K562 (cell line): ENCODE data around the gene MRPL41. TPM values are rescaled to one million over a fixed set of nuclear protein-coding genes. Genes with fewer than 3 reads are reported as not detected.

Experiments
- ATAC-seq: fragments of 200-7000 bp; cut with Tn5 transposase; 3 replicates; pipeline ENCODE4 v1.9.1; 2020; ENCODE audit warnings: moderate library complexity
- BruUV-seq: library from RNA; stranded (reverse); fragments of 400-500 nt; replicated peaks from 2 replicates; lab custom pipeline; 2021; lab: Mats Ljungman, UMichigan
- CTCF ChIA-PET: fragments of 300-600 bp; formaldehyde crosslinking; extraction: SDS; loops from one replicate; lab custom pipeline; 2021; ENCODE audit warnings: low intra/inter-chr PET ratio; lab: Yijun Ruan, JAX
- POLR2A ChIA-PET: fragments of 300-600, 350-650 bp; sonication (Branson Sonifier 250); formaldehyde crosslinking; extraction: SDS; loops from one replicate; lab custom pipeline; 2021; ENCODE audit warnings: antibody characterized with exemption, inconsistent platforms; lab: Yijun Ruan, JAX
- DNase-seq, 4 experiments: peaks; one replicate each; pipeline versions ENCODE4 v3.0.0 to v3.0.0-alpha.2; 2011 to 2018; ENCODE audit warnings: low spot score in 3 of 4, mixed read lengths in 3 of 4; ENCODE audit errors: extremely low read depth in 1 of 4
- FAIRE-seq: peaks from 2 replicates; lab custom pipeline; 2011; peaks lifted over from hg19 to GRCh38; lab: Jason Lieb, UNC
- H2AFZ ChIP-seq: 2 replicates; pipeline ENCODE4 v1.6.0; 2011; ENCODE audit warnings: low read depth, low read length, control low read depth, inconsistent platforms
- H3K27ac ChIP-seq: fragments of 200-600 bp; 3 replicates; pipeline ENCODE4 v1.8.0; 2011; ENCODE audit warnings: low read depth, mild to moderate bottlenecking, control low read depth, inconsistent platforms, low read length, moderate library complexity, mixed read lengths; ENCODE audit errors: extremely low read depth
- H3K27me3 ChIP-seq, 2 experiments: fragments of 300-600 bp in 1 of 2; 2 replicates in 1 of 2; 3 replicates in 1 of 2; pipeline versions ENCODE4 v1.6.0 to v1.8.0; 2011; ENCODE audit warnings: inconsistent platforms in 2 of 2, low read length in 2 of 2, mild to moderate bottlenecking in 1 of 2, mixed read lengths in 1 of 2, moderate library complexity in 1 of 2; ENCODE audit not compliant: control insufficient read depth in 2 of 2, insufficient read depth in 2 of 2
- H3K36me3 ChIP-seq: fragments of 300-600 bp; 3 replicates; pipeline ENCODE4 v1.8.0; 2011; ENCODE audit warnings: mild to moderate bottlenecking, low read length, inconsistent platforms; ENCODE audit not compliant: control insufficient read depth, insufficient read depth
- H3K4me1 ChIP-seq, 2 experiments: fragments of 200-600 bp in 1 of 2; replicated peaks in 1 of 2; 2 replicates in 1 of 2; 3 replicates in 1 of 2; pipeline versions ENCODE4 v1.5.1 to v1.8.0; 2011; ENCODE audit warnings: inconsistent platforms in 2 of 2, low read length in 2 of 2, mild to moderate bottlenecking in 1 of 2, mixed read lengths in 1 of 2, moderate library complexity in 1 of 2; ENCODE audit not compliant: control insufficient read depth in 2 of 2, insufficient read depth in 2 of 2
- H3K4me2 ChIP-seq: 2 replicates; pipeline ENCODE4 v1.6.1; 2011; ENCODE audit warnings: low read length, control low read depth, inconsistent platforms, mixed read lengths; ENCODE audit not compliant: insufficient read depth
- H3K4me3 ChIP-seq: fragments of 200-600 bp; sonication (generic), shearing (Covaris generic); 2 replicates; pipeline ENCODE4 v1.5.1; 2016; ENCODE audit warnings: control low read depth, inconsistent platforms
- H3K79me2 ChIP-seq: fragments of 200-600 bp; 3 replicates; pipeline ENCODE4 v1.8.0; 2011; ENCODE audit warnings: low read length, inconsistent platforms; ENCODE audit not compliant: control insufficient read depth, insufficient read depth
- H3K9ac ChIP-seq, 2 experiments: 2 replicates each; pipeline versions ENCODE4 v1.6.0 to v1.6.1; 2011; ENCODE audit warnings: low read depth in 2 of 2, low read length in 2 of 2, control low read depth in 1 of 2, inconsistent platforms in 1 of 2, mild to moderate bottlenecking in 1 of 2, mixed read lengths in 1 of 2; ENCODE audit not compliant: insufficient read depth in 1 of 2
- H3K9me1 ChIP-seq: one replicate; pipeline ENCODE4 v1.6.0; 2011; ENCODE audit warnings: inconsistent platforms, mild to moderate bottlenecking, low read length, moderate library complexity; ENCODE audit not compliant: control insufficient read depth, insufficient read depth
- H3K9me3 ChIP-seq: replicated peaks from 2 replicates; pipeline ENCODE4 v1.5.1; 2011; ENCODE audit warnings: low read depth, low read length, inconsistent platforms; ENCODE audit not compliant: control insufficient read depth, insufficient read depth
- H4K20me1 ChIP-seq: replicated peaks from 2 replicates; pipeline ENCODE4 v1.6.1; 2011; ENCODE audit warnings: low read length, inconsistent platforms, mixed read lengths; ENCODE audit not compliant: control insufficient read depth, insufficient read depth
- ADNP ChIP-seq: fragments of 200-800 bp; sonication (Bioruptor generic); IDR thresholded peaks from 2 replicates; pipeline ENCODE4 v1.6.1; 2016; ENCODE audit warnings: missing genetic modification characterization, missing compliant biosample characterization
- ARHGAP35 ChIP-seq: fragments of 450-650 bp; IDR thresholded peaks from 2 replicates; pipeline ENCODE4 v1.6.1; 2018; ENCODE audit not compliant: partially characterized antibody
- FOXJ2 ChIP-seq: fragments of 200-800 bp; sonication (Bioruptor generic); IDR thresholded peaks from 2 replicates; pipeline ENCODE4 v1.6.1; 2016; ENCODE audit warnings: missing genetic modification characterization, missing compliant biosample characterization
- FOXJ3 ChIP-seq: sonication (generic); formaldehyde crosslinking; IDR thresholded peaks from 2 replicates; pipeline ENCODE4 v1.4.0; 2020; ENCODE audit warnings: mild to moderate bottlenecking, missing genetic modification reagents
- NCOA1 ChIP-seq: fragments of 450-650 bp; IDR thresholded peaks from 2 replicates; pipeline ENCODE4 v1.6.1; 2016; ENCODE audit warnings: low read depth
- NONO ChIP-seq, 2 experiments: fragments of 200-400 bp in 1 of 2; fragments of 450-650 bp in 1 of 2; formaldehyde crosslinking in 1 of 2; IDR thresholded peaks; 2 replicates each; pipeline ENCODE4 v1.6.1; 2017; ENCODE audit warnings: low read depth in 2 of 2, mild to moderate bottlenecking in 2 of 2, moderate library complexity in 2 of 2, low read length in 1 of 2
- SP1 ChIP-seq: sonication (generic); formaldehyde crosslinking; IDR thresholded peaks from 2 replicates; pipeline ENCODE4 v1.8.1; 2022; ENCODE audit warnings: mild to moderate bottlenecking, missing genetic modification reagents
- ZC3H4 ChIP-seq: sonication (generic); formaldehyde crosslinking; IDR thresholded peaks from 2 replicates; pipeline ENCODE4 v1.9.0; 2021; ENCODE audit warnings: missing genetic modification reagents, borderline replicate concordance
- ZC3H8 ChIP-seq: fragments of 450-650 bp; IDR thresholded peaks from 2 replicates; pipeline ENCODE4 v1.6.1; 2017
- ZEB2 ChIP-seq: fragments of 450-650 bp; IDR thresholded peaks from 2 replicates; pipeline ENCODE4 v1.6.1; 2016
- ZNF146 ChIP-seq: IDR thresholded peaks from one replicate; pipeline ENCODE4 v1.6.1; 2018; ENCODE audit warnings: missing compliant biosample characterization; ENCODE audit not compliant: unreplicated experiment
- ZNF431 ChIP-seq: sonication (generic); formaldehyde crosslinking; IDR thresholded peaks from 2 replicates; pipeline ENCODE4 v1.8.0; 2022; ENCODE audit warnings: mild to moderate bottlenecking, missing genetic modification reagents
- WGBS: fragments of 100-300 bp; shearing (Covaris generic); methylation state at CpG from one replicate; pipeline ENCODE4 v1.1.6; 2016; ENCODE audit warnings: low coverage, mixed read lengths; ENCODE audit not compliant: insufficient coverage; ENCODE audit errors: missing lambda C conversion rate; 5-methylcytosine and 5-hydroxymethylcytosine counted together
- in situ Hi-C: fragments of 300-500 bp; cut with MboI; formaldehyde crosslinking; loops from 4 replicates; pipeline ENCODE4 v1.15.0; 2018; ENCODE audit warnings: inconsistent platforms, mixed read lengths
- intact Hi-C: fragments of 100-400 bp; cut with micrococcal nuclease; formaldehyde crosslinking; loops from 2 replicates; pipeline ENCODE4 v1.14.2; 2022
- polyA plus RNA-seq, 8 experiments: library from polyadenylated mRNA; depleted of rRNA in 4 of 8; stranded (reverse) in 5 of 8; unstranded in 3 of 8; fragments of >200 nt; fragmentation: Nextera tagmentation in 2 of 8; fragmentation: Illumina TruSeq in 1 of 8; extraction: Ambion mirVana in 2 of 8; extraction: Trizol in 1 of 8; gene quantifications; 2 replicates each; pipeline versions ENCODE4 v1.2.1 to v1.2.3, GENCODE V29; 2011 to 2014; ENCODE audit warnings: inconsistent platforms in 1 of 8, missing spikeins in 1 of 8
- total RNA-seq, 7 experiments: library from RNA; depleted of rRNA in 6 of 7; stranded (reverse); fragments of >200 nt in 6 of 7; fragmentation: Illumina TruSeq in 2 of 7; extraction: Trizol in 2 of 7; gene quantifications; 2 replicates each; pipeline versions ENCODE4 v1.2.1 to v1.2.3, GENCODE V29; 2011 to 2021; ENCODE audit warnings: low replicate concordance in 1 of 7
- TF ChIP-seq, protein P1 (sequence below): fragments of 250-450 bp; sonication (Bioruptor Pico); IDR thresholded peaks from 2 replicates; pipeline ENCODE4 v1.9.0; 2021; ENCODE audit warnings: mild to moderate bottlenecking
- TF ChIP-seq, protein P2 (sequence below): fragments of 450-650 bp; conservative IDR thresholded peaks from 2 replicates; pipeline ENCODE4 v1.6.1; 2016; ENCODE audit warnings: missing genetic modification characterization, low read depth, mild to moderate bottlenecking, missing compliant biosample characterization, moderate library complexity
- TF ChIP-seq, protein P3 (sequence below): fragments of 250-450 bp; sonication (Bioruptor Pico); IDR thresholded peaks from 2 replicates; pipeline ENCODE4 v1.4.0; 2020

The MRPL41 gene
- total and polyA plus RNA-seq, 9 of the 15 experiments (the other 6 are each of a cell fraction or from before 2014, with no cell fraction given) = 2.6 to 259 (median 21.6) TPM

GRCh38 chr9:137511758-137512463 is 39.8 kb upstream of the MRPL41 start:
- peak; percentile 94 for FAIRE-seq
- peak overlapping the region; percentile 62 for H3K4me2 ChIP-seq
- WGBS = 32% methylated on average over 23 of the region's 25 CpGs
- peak; percentile 89 for ATAC-seq
- H3K79me2 ChIP-seq = no peaks in the 10 kb centered on the region
- no peaks in the 10 kb centered on the region for H3K9me1 ChIP-seq
- peak; percentile 51 to 86 (median 52) for DNase-seq
- intact Hi-C loops (no loop called here), in situ Hi-C loops (no loop called here)
- peak overlapping the region; percentile 38 to 78 for H3K9ac ChIP-seq
- ChIA-PET POLR2A (no interaction called here), CTCF (no interaction called here)
- peaks cover 2 to 4% of the 10 kb centered on the region in 2 experiments; a peak in 3 of 5 replicates for H3K27me3 ChIP-seq
- no peak overlapping the region for H3K4me3 ChIP-seq
- H3K9me3 ChIP-seq = no peaks in the 10 kb centered on the region
- no TSS peak for BruUV-seq
- no peaks in the 10 kb centered on the region for H4K20me1 ChIP-seq
- peaks cover 13 to 38% of the 10 kb centered on the region in 2 experiments; a peak in 4 of 5 replicates for H3K4me1 ChIP-seq
- H3K27ac ChIP-seq = peak overlapping the region; percentile 76
- no peaks in the 10 kb centered on the region for H3K36me3 ChIP-seq
- H2AFZ ChIP-seq = peak overlapping the region; percentile 93
- no peak for TF ChIP-seq FOXJ3
- TF ChIP-seq ARHGAP35 = no peak
- TF ChIP-seq, protein P1, sequence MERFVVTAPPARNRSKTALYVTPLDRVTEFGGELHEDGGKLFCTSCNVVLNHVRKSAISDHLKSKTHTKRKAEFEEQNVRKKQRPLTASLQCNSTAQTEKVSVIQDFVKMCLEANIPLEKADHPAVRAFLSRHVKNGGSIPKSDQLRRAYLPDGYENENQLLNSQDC (CRISPR knock-in tag) = no peak
- TF ChIP-seq, protein P2, sequence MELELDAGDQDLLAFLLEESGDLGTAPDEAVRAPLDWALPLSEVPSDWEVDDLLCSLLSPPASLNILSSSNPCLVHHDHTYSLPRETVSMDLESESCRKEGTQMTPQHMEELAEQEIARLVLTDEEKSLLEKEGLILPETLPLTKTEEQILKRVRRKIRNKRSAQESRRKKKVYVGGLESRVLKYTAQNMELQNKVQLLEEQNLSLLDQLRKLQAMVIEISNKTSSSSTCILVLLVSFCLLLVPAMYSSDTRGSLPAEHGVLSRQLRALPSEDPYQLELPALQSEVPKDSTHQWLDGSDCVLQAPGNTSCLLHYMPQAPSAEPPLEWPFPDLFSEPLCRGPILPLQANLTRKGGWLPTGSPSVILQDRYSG (tag) = no peak
- no peak for TF ChIP-seq ZNF431 (CRISPR knock-in tag)
- TF ChIP-seq, protein P3, sequence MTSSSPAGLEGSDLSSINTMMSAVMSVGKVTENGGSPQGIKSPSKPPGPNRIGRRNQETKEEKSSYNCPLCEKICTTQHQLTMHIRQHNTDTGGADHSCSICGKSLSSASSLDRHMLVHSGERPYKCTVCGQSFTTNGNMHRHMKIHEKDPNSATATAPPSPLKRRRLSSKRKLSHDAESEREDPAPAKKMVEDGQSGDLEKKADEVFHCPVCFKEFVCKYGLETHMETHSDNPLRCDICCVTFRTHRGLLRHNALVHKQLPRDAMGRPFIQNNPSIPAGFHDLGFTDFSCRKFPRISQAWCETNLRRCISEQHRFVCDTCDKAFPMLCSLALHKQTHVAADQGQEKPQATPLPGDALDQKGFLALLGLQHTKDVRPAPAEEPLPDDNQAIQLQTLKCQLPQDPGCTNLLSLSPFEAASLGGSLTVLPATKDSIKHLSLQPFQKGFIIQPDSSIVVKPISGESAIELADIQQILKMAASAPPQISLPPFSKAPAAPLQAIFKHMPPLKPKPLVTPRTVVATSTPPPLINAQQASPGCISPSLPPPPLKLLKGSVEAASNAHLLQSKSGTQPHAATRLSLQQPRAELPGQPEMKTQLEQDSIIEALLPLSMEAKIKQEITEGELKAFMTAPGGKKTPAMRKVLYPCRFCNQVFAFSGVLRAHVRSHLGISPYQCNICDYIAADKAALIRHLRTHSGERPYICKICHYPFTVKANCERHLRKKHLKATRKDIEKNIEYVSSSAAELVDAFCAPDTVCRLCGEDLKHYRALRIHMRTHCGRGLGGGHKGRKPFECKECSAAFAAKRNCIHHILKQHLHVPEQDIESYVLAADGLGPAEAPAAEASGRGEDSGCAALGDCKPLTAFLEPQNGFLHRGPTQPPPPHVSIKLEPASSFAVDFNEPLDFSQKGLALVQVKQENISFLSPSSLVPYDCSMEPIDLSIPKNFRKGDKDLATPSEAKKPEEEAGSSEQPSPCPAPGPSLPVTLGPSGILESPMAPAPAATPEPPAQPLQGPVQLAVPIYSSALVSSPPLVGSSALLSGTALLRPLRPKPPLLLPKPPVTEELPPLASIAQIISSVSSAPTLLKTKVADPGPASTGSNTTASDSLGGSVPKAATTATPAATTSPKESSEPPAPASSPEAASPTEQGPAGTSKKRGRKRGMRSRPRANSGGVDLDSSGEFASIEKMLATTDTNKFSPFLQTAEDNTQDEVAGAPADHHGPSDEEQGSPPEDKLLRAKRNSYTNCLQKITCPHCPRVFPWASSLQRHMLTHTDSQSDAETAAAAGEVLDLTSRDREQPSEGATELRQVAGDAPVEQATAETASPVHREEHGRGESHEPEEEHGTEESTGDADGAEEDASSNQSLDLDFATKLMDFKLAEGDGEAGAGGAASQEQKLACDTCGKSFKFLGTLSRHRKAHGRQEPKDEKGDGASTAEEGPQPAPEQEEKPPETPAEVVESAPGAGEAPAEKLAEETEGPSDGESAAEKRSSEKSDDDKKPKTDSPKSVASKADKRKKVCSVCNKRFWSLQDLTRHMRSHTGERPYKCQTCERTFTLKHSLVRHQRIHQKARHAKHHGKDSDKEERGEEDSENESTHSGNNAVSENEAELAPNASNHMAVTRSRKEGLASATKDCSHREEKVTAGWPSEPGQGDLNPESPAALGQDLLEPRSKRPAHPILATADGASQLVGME (CRISPR knock-in tag) = no peak
- peak; percentile 90 for TF ChIP-seq ZC3H4 (CRISPR knock-in tag)
- peak; percentile 59; the same call in 1 of the 2 replicates for TF ChIP-seq FOXJ2 (tag)
- peak; percentile 89 for TF ChIP-seq ZEB2
- TF ChIP-seq SP1 = peak; percentile 65; the same call in 1 of the 2 replicates
- TF ChIP-seq ZNF146 (CRISPR knock-in tag) = no peak
- TF ChIP-seq NONO (IDR thresholded peaks at IDR 0.05; ENCODE audit: low read depth in 2 of 2, low read length in 1 of 2) = no peak
- no peak; the same call in 1 of the 2 replicates for TF ChIP-seq NCOA1
- TF ChIP-seq ZC3H8 = no peak
- TF ChIP-seq ADNP = no peak
